HepG2 (cell line): Measurements from ENCODE around the gene PPME1. TPM values are rescaled to one million over a fixed set of nuclear protein-coding genes. Genes with fewer than 3 reads are reported as not detected.

Source experiments
- ATAC-seq: fragments of 200-7000 bp; cut with Tn5 transposase; 3 replicates; pipeline ENCODE4 v1.9.1; 2020; ENCODE audit warnings: mild to moderate bottlenecking, moderate library complexity
- BruUV-seq: library from RNA; stranded (reverse); fragments of 400-500 nt; replicated peaks from 2 replicates; lab custom pipeline; 2021; lab: Mats Ljungman, UMichigan
- CTCF ChIA-PET: fragments of 300-600 bp; formaldehyde crosslinking; extraction: SDS; loops from one replicate; lab custom pipeline; 2021; ENCODE audit warnings: low total read pairs, inconsistent platforms, low intra/inter-chr PET ratio; lab: Yijun Ruan, JAX
- POLR2A ChIA-PET: fragments of 350-600 bp; sonication (Branson Sonifier 250); formaldehyde crosslinking; loops from one replicate; lab custom pipeline; 2020; ENCODE audit warnings: antibody characterized with exemption, inconsistent platforms; lab: Yijun Ruan, JAX
- DNase-seq: peaks from one replicate; pipeline ENCODE4 v3.0.0-alpha.2; 2015; ENCODE audit warnings: low spot score
- FAIRE-seq: peaks from 3 replicates; lab custom pipeline; 2011; peaks lifted over from hg19 to GRCh38; lab: Jason Lieb, UNC
- H2AFZ ChIP-seq: one replicate; pipeline ENCODE4 v1.6.1; 2011; ENCODE audit warnings: low read length, inconsistent platforms
- H3K27ac ChIP-seq: fragments of 300-600 bp; 3 replicates; pipeline ENCODE4 v1.8.0; 2011; ENCODE audit warnings: mixed run types, mild to moderate bottlenecking, mixed read lengths, low read length, inconsistent platforms; ENCODE audit not compliant: insufficient read depth; ENCODE audit errors: extremely low read length
- H3K27me3 ChIP-seq, 2 experiments: fragments of 200-600 bp in 1 of 2; 2 replicates in 1 of 2; 3 replicates in 1 of 2; pipeline versions ENCODE4 v1.6.0 to v1.8.0; 2011; ENCODE audit warnings: low read length in 2 of 2, mild to moderate bottlenecking in 2 of 2, moderate library complexity in 2 of 2, inconsistent platforms in 1 of 2; ENCODE audit not compliant: insufficient read depth in 2 of 2, control insufficient read depth in 1 of 2
- H3K36me3 ChIP-seq, 2 experiments: fragments of 200-600 bp in 1 of 2; replicated peaks in 1 of 2; 2 replicates in 1 of 2; 3 replicates in 1 of 2; pipeline versions ENCODE4 v1.5.1 to v1.8.0; 2011; ENCODE audit warnings: low read length in 2 of 2, inconsistent platforms in 1 of 2; ENCODE audit not compliant: insufficient read depth in 2 of 2, control insufficient read depth in 1 of 2
- H3K4me1 ChIP-seq: 2 replicates; pipeline ENCODE4 v1.5.1; 2012; ENCODE audit warnings: low read length, inconsistent platforms; ENCODE audit not compliant: insufficient read depth
- H3K4me2 ChIP-seq: 2 replicates; pipeline ENCODE4 v1.6.0; 2011; ENCODE audit warnings: low read depth, low read length, inconsistent platforms
- H3K4me3 ChIP-seq, 3 experiments: fragments of 200-600 bp in 1 of 3; sonication (generic), shearing (Covaris generic) in 1 of 3; replicated peaks in 1 of 3; 2 replicates each; pipeline ENCODE4 v1.5.1; 2011 to 2016; ENCODE audit warnings: low read length in 3 of 3, inconsistent platforms in 2 of 3, low read depth in 2 of 3, mild to moderate bottlenecking in 2 of 3, control low read depth in 1 of 3, mixed read lengths in 1 of 3; ENCODE audit not compliant: insufficient read depth in 1 of 3
- H3K79me2 ChIP-seq: one replicate; pipeline ENCODE4 v1.6.1; 2011; ENCODE audit warnings: low read length, inconsistent platforms; ENCODE audit not compliant: insufficient read depth
- H3K9ac ChIP-seq: 2 replicates; pipeline ENCODE4 v1.6.0; 2011; ENCODE audit warnings: mild to moderate bottlenecking, low read depth, low read length, inconsistent platforms; ENCODE audit not compliant: insufficient read depth
- H3K9me3 ChIP-seq: 2 replicates; pipeline ENCODE4 v1.5.1; 2012; ENCODE audit warnings: mild to moderate bottlenecking, low read length
- H4K20me1 ChIP-seq: 2 replicates; pipeline ENCODE4 v1.6.0; 2011; ENCODE audit warnings: inconsistent platforms, mild to moderate bottlenecking, low read length, moderate library complexity; ENCODE audit not compliant: insufficient read depth
- MAFF ChIP-seq: IDR thresholded peaks from 2 replicates; pipeline ENCODE4 v1.6.1; 2011; ENCODE audit warnings: low read depth, low read length, improper control_type of control experiment
- MAFK ChIP-seq, 2 experiments: IDR thresholded peaks in 1 of 2; conservative IDR thresholded peaks in 1 of 2; 2 replicates each; pipeline ENCODE4 v1.6.1; 2011; ENCODE audit warnings: improper control_type of control experiment in 2 of 2, low read length in 2 of 2
- RNF219 ChIP-seq: sonication (generic); formaldehyde crosslinking; IDR thresholded peaks from 2 replicates; pipeline ENCODE4 v1.5.0; 2020; ENCODE audit warnings: mild to moderate bottlenecking, missing genetic modification reagents
- TAF15 ChIP-seq: fragments of 200-400 bp; formaldehyde crosslinking; IDR thresholded peaks from one replicate; pipeline ENCODE4 v1.6.1; 2018; ENCODE audit warnings: mild to moderate bottlenecking, low read depth, low read length; ENCODE audit not compliant: poor library complexity, severe bottlenecking
- ZBTB40 ChIP-seq, 2 experiments: fragments of 450-650 bp in 1 of 2; sonication (generic) in 1 of 2; formaldehyde crosslinking in 1 of 2; IDR thresholded peaks; 2 replicates each; pipeline versions ENCODE4 v1.6.1 to v1.8.0; 2016 to 2022; ENCODE audit warnings: antibody characterized with exemption in 1 of 2, mild to moderate bottlenecking in 1 of 2, missing genetic modification reagents in 1 of 2
- ZNF343 ChIP-seq: sonication (generic); formaldehyde crosslinking; IDR thresholded peaks from 2 replicates; pipeline ENCODE4 v1.4.0; 2020; ENCODE audit warnings: mild to moderate bottlenecking, missing genetic modification reagents
- WGBS: methylation state at CpG from one replicate; pipeline ENCODE4 v1.1.6; 2017; ENCODE audit warnings: low lambda C conversion rate; 5-methylcytosine and 5-hydroxymethylcytosine counted together
- in situ Hi-C: cut with HindIII; loops from 2 replicates; pipeline ENCODE4 v1.10.0; 2017; ENCODE audit warnings: low pct_unique_long_range_greater_than_20kb; ENCODE audit not compliant: extremely low pct_ligation_motif_present
- intact Hi-C: fragments of 100-400 bp; cut with micrococcal nuclease; formaldehyde crosslinking; loops from one replicate; pipeline ENCODE4 v1.10.0; 2022; ENCODE audit not compliant: unreplicated experiment
- polyA plus RNA-seq, 8 experiments: library from polyadenylated mRNA; depleted of rRNA in 3 of 8; stranded (reverse) in 7 of 8; unstranded in 1 of 8; fragments of >200 nt; fragmentation: Illumina TruSeq in 4 of 8; extraction: Trizol in 4 of 8; gene quantifications; 2 replicates each; pipeline versions ENCODE4 v1.2.1 to v1.2.3, GENCODE V29; 2011 to 2016; ENCODE audit warnings: low read depth in 4 of 8, missing spikeins in 1 of 8, mixed read lengths in 1 of 8; ENCODE audit not compliant: insufficient read depth in 1 of 8
- total RNA-seq, 5 experiments: library from RNA; depleted of rRNA; stranded (reverse); fragments of >200 nt; fragmentation: Illumina TruSeq; extraction: Trizol; gene quantifications; 2 replicates each; pipeline ENCODE4 v1.2.3, GENCODE V29; 2016; ENCODE audit warnings: low read depth in 1 of 5
- TF ChIP-seq, protein P1 (sequence below): sonication (generic); formaldehyde crosslinking; IDR thresholded peaks from 2 replicates; pipeline ENCODE4 v1.4.0; 2020; ENCODE audit warnings: missing genetic modification reagents, borderline replicate concordance

The PPME1 gene
- total and polyA plus RNA-seq, 2 of the 13 experiments (the other 11 are each of a cell fraction or from before 2014, with no cell fraction given): 31.3 to 56.0 TPM

DNA sequence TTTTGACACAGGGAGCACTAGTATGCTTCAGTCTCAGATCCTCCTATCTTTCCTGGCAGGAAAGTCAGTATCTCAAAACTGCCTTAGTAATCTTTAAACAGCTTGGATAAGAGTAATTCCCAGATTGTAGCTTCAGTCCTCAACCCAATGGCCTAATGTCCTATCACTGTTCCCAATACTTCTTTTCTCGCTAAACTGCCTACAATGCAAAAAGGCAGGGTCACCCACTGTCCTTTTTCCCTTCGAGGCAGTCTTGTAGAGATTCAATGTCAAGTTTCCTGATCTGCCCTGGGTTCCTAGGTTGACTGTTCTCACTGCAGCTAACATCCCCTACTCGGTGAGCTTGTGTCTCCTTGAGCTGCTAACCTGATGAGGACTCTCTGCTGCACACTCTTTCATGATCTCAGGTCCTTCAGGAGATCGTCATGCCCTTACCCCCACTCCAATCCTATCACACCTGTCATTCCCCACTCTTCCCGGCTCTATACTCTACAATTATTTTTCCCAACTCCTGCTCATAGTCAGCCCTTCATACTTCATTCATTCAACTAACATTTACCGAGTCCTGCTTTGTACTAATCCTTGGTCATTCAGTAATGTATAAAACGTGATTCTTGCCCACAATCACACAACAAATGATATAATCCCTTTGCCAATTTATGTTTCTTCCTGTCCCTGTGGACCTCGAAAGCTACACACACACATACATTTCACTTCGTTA lies 1.2 kb upstream of the PPME1 start:
- H3K9ac ChIP-seq: peak overlapping the region; percentile 72
- peak overlapping the region; percentile 97 for H3K4me2 ChIP-seq
- in situ Hi-C loops: loop anchor here (25.0 kb wide), 1 partner anchor 208 kb away; the partner anchor contains the start of gene DNAJB13
- no peak for ATAC-seq
- DNase-seq: no peak
- no peak for FAIRE-seq
- H3K27me3 ChIP-seq: no peaks in the 10 kb centered on the region; a peak in 1 of 5 replicates
- H2AFZ ChIP-seq: peak overlapping the region; percentile 60
- H3K79me2 ChIP-seq: peaks cover 46% of the 10 kb centered on the region
- peaks cover 44% of the 10 kb centered on the region for H3K4me1 ChIP-seq
- peak overlapping the region; percentile 81 to 86 (median 82) for H3K4me3 ChIP-seq
- POLR2A ChIA-PET: interaction anchor here (0.9 to 1.5 kb wide), 4 partner anchors 31 to 187 kb away, joined by 3 to 4 read pairs (median 3); partner anchors contain the start of gene UCP2
- no peaks in the 10 kb centered on the region for H4K20me1 ChIP-seq
- H3K9me3 ChIP-seq: no peaks in the 10 kb centered on the region
- BruUV-seq: no TSS peak
- H3K27ac ChIP-seq: peak overlapping the region; percentile 64
- CTCF ChIA-PET: no interaction called here
- 2% methylated on average over 9 of the region's 9 CpGs for WGBS
- intact Hi-C loops: loop anchor here (5.0 kb wide), 1 partner anchor 208 kb away; no protein-coding TSS in a partner anchor
- peaks cover 2 to 9% of the 10 kb centered on the region in 2 experiments; a peak in 3 of 5 replicates for H3K36me3 ChIP-seq
- peak; percentile 52 to 53 for TF ChIP-seq MAFK (conservative IDR thresholded peaks at IDR 0.05 in 1 of 2, IDR thresholded peaks at IDR 0.05 in 1 of 2; ENCODE audit: low read length in 2 of 2)
- no peak for TF ChIP-seq TAF15
- TF ChIP-seq, protein P1, sequence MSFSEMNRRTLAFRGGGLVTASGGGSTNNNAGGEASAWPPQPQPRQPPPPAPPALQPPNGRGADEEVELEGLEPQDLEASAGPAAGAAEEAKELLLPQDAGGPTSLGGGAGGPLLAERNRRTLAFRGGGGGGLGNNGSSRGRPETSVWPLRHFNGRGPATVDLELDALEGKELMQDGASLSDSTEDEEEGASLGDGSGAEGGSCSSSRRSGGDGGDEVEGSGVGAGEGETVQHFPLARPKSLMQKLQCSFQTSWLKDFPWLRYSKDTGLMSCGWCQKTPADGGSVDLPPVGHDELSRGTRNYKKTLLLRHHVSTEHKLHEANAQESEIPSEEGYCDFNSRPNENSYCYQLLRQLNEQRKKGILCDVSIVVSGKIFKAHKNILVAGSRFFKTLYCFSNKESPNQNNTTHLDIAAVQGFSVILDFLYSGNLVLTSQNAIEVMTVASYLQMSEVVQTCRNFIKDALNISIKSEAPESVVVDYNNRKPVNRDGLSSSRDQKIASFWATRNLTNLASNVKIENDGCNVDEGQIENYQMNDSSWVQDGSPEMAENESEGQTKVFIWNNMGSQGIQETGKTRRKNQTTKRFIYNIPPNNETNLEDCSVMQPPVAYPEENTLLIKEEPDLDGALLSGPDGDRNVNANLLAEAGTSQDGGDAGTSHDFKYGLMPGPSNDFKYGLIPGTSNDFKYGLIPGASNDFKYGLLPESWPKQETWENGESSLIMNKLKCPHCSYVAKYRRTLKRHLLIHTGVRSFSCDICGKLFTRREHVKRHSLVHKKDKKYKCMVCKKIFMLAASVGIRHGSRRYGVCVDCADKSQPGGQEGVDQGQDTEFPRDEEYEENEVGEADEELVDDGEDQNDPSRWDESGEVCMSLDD: no peak
- no peak for TF ChIP-seq RNF219 (CRISPR knock-in tag)
- no peak for TF ChIP-seq ZBTB40 (IDR thresholded peaks at IDR 0.05)
- TF ChIP-seq ZBTB40 (CRISPR knock-in tag; IDR thresholded peaks at IDR 0.05): no peak
- peak; percentile 46; the same call in 1 of the 2 replicates for TF ChIP-seq MAFF
- 0 out of 2 replicates have a peak, but pooled peaks have one; percentile 19 for TF ChIP-seq ZNF343 (CRISPR knock-in tag)
